GM12873 (cell line): Measurements from ENCODE around the gene LYSMD2.

Source experiments
- CTCF ChIP-seq: IDR thresholded peaks from 2 replicates; pipeline ENCODE4 v1.5.1; 2012; ENCODE audit warnings: low read depth, mild to moderate bottlenecking, moderate library complexity, low read length, control low read depth; ENCODE audit not compliant: insufficient read depth; ENCODE audit errors: missing control alignments

LYSMD2 gene

DNA sequence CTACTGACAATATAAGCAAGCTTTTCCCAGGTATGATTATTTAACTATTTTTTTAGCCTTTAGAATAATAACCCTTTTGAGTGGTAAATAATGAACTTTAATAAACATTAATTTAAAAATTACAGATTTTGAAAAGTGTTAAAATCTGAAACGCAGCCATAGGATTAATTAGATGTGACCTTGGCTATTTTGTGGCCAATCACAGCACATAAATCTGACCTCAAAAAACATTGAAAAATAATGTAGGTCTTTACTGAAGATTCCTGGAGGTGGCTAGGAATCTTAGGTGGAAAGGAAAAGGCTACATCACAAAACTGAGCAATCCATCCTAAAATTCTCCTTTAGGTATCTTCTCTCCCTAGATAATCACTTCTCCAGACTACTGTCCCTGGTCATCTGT lies 38.1 kb downstream of the LYSMD2 start:
- TF ChIP-seq CTCF: no peak

DNA sequence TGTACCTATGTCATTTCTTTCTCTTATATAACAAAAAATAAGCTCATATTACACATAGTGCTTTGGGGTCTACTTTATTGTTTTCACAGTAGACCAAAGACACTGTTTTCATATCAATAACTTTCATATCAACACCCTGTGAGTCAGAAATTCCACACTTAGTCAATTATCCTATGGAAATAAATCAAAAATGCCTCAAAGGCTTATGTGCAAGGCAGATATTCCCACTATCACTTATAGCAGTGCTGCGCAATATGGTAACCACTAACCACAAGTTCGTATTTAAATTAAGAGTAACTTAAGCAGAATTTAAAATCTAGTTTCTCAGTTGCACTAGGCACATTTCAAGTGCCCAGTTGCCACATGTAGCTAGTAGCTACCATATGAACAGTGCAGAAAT lies 40.3 kb downstream of the LYSMD2 start:
- TF ChIP-seq CTCF: no peak

GRCh38 chr15:51696566-51696965 lies 40.9 kb downstream of the LYSMD2 start:
- no peak for TF ChIP-seq CTCF

GRCh38 chr15:51692154-51692553 lies 45.3 kb downstream of the LYSMD2 start:
- no peak for TF ChIP-seq CTCF

DNA sequence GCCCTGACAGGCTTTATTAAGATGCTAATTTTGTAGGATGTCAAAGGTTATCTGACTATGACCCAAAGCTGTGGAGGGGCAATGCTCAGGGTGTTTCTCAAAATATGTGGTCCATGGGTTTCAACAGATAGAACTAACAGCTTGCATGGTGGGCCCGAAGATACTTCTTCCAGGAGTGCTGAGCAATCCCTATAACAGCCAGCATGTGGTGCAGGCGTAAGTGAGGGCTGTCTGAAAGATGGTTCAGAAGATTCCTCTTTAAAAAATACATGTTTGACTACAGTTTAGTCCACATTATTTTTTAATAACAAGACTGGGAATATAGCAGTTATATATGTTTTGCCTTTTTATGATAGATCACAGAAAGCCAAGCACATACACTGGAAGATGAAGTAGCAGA lies 48.6 kb downstream of the LYSMD2 start:
- peak; percentile 31 for TF ChIP-seq CTCF

DNA sequence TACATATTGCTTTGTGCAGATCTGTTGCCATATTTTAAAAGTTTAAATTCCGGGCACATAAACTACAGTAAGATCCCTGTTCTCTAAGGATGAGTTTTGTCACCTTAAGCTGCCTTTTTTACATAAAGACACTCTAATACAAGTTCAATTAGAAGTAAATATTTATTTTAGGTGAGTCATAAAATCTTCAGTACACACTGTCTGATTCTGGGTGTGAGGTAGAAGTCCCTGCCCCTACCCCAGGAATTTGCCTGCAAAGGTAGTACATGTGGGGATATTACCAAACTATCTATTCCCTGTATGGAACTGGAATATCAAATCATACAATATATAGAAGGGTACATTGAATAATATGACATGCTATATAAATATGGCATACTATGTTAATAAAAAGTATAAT lies 49.9 kb downstream of the LYSMD2 start:
- no peak for TF ChIP-seq CTCF

GRCh38 chr15:51681303-51681963 lies 56.0 kb downstream of the LYSMD2 start, which contains the start of gene SCG3:
SCG3 (plus strand) TSS chr15:51681503; CDS start chr15:51681756, 253 bp downstream.
- no peak for TF ChIP-seq CTCF
